HepG2 (cell line): Measurements from ENCODE around the gene ICAM5. TPM values are rescaled to one million over a fixed set of nuclear protein-coding genes. Genes with fewer than 3 reads are reported as not detected.

Source experiments
- AKAP8 ChIP-seq: sonication (generic); formaldehyde crosslinking; IDR thresholded peaks from 2 replicates; pipeline ENCODE4 v1.5.1; 2020; ENCODE audit warnings: mild to moderate bottlenecking, missing genetic modification reagents
- CTCF ChIP-seq: sonication (generic); formaldehyde crosslinking; IDR thresholded peaks from 2 replicates; pipeline ENCODE4 v1.5.0; 2020; ENCODE audit warnings: mild to moderate bottlenecking, missing genetic modification reagents, moderate library complexity
- FOXO1 ChIP-seq: sonication (generic); formaldehyde crosslinking; IDR thresholded peaks from 2 replicates; pipeline ENCODE4 v1.4.0; 2020; ENCODE audit warnings: missing genetic modification reagents
- NAIF1 ChIP-seq: sonication (generic); formaldehyde crosslinking; IDR thresholded peaks from 2 replicates; pipeline ENCODE4 v1.5.0; 2020; ENCODE audit warnings: mild to moderate bottlenecking, missing genetic modification reagents, borderline replicate concordance
- NFYB ChIP-seq: sonication (generic); formaldehyde crosslinking; IDR thresholded peaks from 2 replicates; pipeline ENCODE4 v1.4.0; 2020; ENCODE audit warnings: missing genetic modification reagents
- POLR2AphosphoS2 ChIP-seq: IDR thresholded peaks from 2 replicates; pipeline ENCODE4 v1.6.1; 2011; ENCODE audit warnings: low read depth, low read length, improper control_type of control experiment
- PTBP1 ChIP-seq: fragments of 200-400 bp; formaldehyde crosslinking; IDR thresholded peaks from 2 replicates; pipeline ENCODE4 v1.6.1; 2018; ENCODE audit warnings: low read length, low read depth; ENCODE audit not compliant: poor library complexity, severe bottlenecking
- SP1 ChIP-seq, 2 experiments: fragments of 450-650 bp in 1 of 2; sonication (generic) in 1 of 2; formaldehyde crosslinking in 1 of 2; IDR thresholded peaks; 2 replicates each; pipeline versions ENCODE4 v1.4.0 to v1.6.1; 2016 to 2020; ENCODE audit warnings: missing genetic modification reagents in 1 of 2
- TCF12 ChIP-seq, 2 experiments: fragments of 450-650 bp in 1 of 2; sonication (generic) in 1 of 2; formaldehyde crosslinking in 1 of 2; IDR thresholded peaks; 2 replicates each; pipeline versions ENCODE4 v1.6.1 to v1.8.0; 2017 to 2022; ENCODE audit warnings: antibody characterized with exemption in 1 of 2, mild to moderate bottlenecking in 1 of 2, missing genetic modification reagents in 1 of 2, moderate library complexity in 1 of 2
- ZNF552 ChIP-seq: sonication (generic); formaldehyde crosslinking; IDR thresholded peaks from 2 replicates; pipeline ENCODE4 v1.9.0; 2022; ENCODE audit warnings: missing genetic modification reagents, mild to moderate bottlenecking, borderline replicate concordance
- ZNF687 ChIP-seq: sonication (generic); formaldehyde crosslinking; IDR thresholded peaks from 2 replicates; pipeline ENCODE4 v1.5.1; 2020; ENCODE audit warnings: mild to moderate bottlenecking, missing genetic modification reagents, moderate library complexity
- ZNF775 ChIP-seq: sonication (generic); formaldehyde crosslinking; IDR thresholded peaks from 2 replicates; pipeline ENCODE4 v1.4.0; 2020; ENCODE audit warnings: missing genetic modification reagents, mild to moderate bottlenecking, moderate library complexity, borderline replicate concordance
- ZNF839 ChIP-seq: sonication (generic); formaldehyde crosslinking; IDR thresholded peaks from 2 replicates; pipeline ENCODE4 v1.4.0; 2020; ENCODE audit warnings: missing genetic modification reagents, mild to moderate bottlenecking, borderline replicate concordance
- polyA plus RNA-seq, 8 experiments: library from polyadenylated mRNA; depleted of rRNA in 3 of 8; stranded (reverse) in 7 of 8; unstranded in 1 of 8; fragments of >200 nt; fragmentation: Illumina TruSeq in 4 of 8; extraction: Trizol in 4 of 8; gene quantifications; 2 replicates each; pipeline versions ENCODE4 v1.2.1 to v1.2.3, GENCODE V29; 2011 to 2016; ENCODE audit warnings: low read depth in 4 of 8, missing spikeins in 1 of 8, mixed read lengths in 1 of 8; ENCODE audit not compliant: insufficient read depth in 1 of 8
- total RNA-seq, 5 experiments: library from RNA; depleted of rRNA; stranded (reverse); fragments of >200 nt; fragmentation: Illumina TruSeq; extraction: Trizol; gene quantifications; 2 replicates each; pipeline ENCODE4 v1.2.3, GENCODE V29; 2016; ENCODE audit warnings: low read depth in 1 of 5
- TF ChIP-seq, protein P1 (sequence below): IDR thresholded peaks from 2 replicates; pipeline ENCODE4 v1.6.1; 2018; ENCODE audit warnings: missing genetic modification reagents, mild to moderate bottlenecking, missing compliant biosample characterization
- TF ChIP-seq, protein P2 (sequence below): sonication (generic); formaldehyde crosslinking; IDR thresholded peaks from 2 replicates; pipeline ENCODE4 v1.5.0; 2020; ENCODE audit warnings: mild to moderate bottlenecking, missing genetic modification reagents
- TF ChIP-seq, protein P3 (sequence below): sonication (generic); formaldehyde crosslinking; IDR thresholded peaks from 2 replicates; pipeline ENCODE4 v1.5.1; 2020; ENCODE audit warnings: mild to moderate bottlenecking, moderate library complexity, missing genetic modification reagents
- TF ChIP-seq, protein P4 (sequence below): sonication (generic); formaldehyde crosslinking; IDR thresholded peaks from 2 replicates; pipeline ENCODE4 v1.8.0; 2022; ENCODE audit warnings: missing genetic modification reagents, low read depth, mild to moderate bottlenecking, borderline replicate concordance

ICAM5 gene
- total and polyA plus RNA-seq, 2 of the 13 experiments (the other 11 are each of a cell fraction or from before 2014, with no cell fraction given): 0.46 to 1.6 TPM

DNA sequence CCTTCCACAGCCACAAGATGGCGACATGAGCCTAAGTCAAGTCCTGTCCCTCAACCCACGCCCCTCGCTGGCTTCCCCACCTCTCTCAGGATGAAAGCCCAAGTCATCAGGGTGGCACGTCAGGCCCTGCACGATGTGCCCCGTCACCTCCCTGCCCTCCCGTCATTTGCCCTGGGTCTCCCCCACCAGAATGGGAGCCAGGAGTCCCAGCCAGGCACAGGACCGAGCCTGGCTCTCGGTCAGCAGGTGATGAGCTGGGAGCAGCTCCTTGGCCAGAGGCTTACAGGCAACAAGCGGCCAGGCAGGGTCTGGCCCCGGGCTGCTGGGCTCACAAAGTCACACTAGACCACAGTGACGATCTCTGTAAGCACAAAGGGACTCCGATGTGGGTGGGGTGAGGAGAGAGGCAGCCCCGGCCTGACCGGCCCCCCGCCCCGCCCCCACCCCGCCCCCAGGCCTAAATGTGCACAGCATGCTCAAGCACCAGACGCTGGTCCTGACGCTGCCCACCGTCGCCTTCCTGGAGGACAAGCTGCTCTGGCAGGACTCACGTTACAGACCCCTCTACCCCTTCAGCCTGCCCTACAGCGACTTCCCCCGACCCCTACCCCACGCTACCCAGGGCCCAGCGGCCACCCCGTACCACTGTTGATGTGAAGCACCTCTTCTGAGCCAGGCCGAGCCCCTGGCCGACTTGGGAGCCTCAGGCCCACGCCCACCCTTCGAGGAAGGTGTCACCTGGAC lies 30.4 kb upstream of the ICAM5 start (continued):
- TF ChIP-seq AKAP8 (no peak), NFYB (no peak), FOXO1 (CRISPR knock-in tag) (no peak), TCF12 (IDR thresholded peaks at IDR 0.05) (no peak), TCF12 (CRISPR knock-in tag; IDR thresholded peaks at IDR 0.05) (no peak), ZNF687 (CRISPR knock-in tag) (peak; percentile 39; the same call in 1 of the 2 replicates), SP1 (IDR thresholded peaks at IDR 0.05) (no peak), SP1 (CRISPR knock-in tag; IDR thresholded peaks at IDR 0.05) (0 out of 2 replicates have a peak, but pooled peaks have one; percentile 41), PTBP1 (peak; percentile 22), ZNF775 (no peak), CTCF (CRISPR knock-in tag) (peak; percentile 82), NAIF1 (CRISPR knock-in tag) (no peak), ZNF839 (CRISPR knock-in tag) (no peak), ZNF552 (no peak), POLR2AphosphoS2 (no peak)
- TF ChIP-seq, protein P1, sequence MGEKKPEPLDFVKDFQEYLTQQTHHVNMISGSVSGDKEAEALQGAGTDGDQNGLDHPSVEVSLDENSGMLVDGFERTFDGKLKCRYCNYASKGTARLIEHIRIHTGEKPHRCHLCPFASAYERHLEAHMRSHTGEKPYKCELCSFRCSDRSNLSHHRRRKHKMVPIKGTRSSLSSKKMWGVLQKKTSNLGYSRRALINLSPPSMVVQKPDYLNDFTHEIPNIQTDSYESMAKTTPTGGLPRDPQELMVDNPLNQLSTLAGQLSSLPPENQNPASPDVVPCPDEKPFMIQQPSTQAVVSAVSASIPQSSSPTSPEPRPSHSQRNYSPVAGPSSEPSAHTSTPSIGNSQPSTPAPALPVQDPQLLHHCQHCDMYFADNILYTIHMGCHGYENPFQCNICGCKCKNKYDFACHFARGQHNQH (CRISPR knock-in tag): 0 out of 2 replicates have a peak, but pooled peaks have one; percentile 33
- TF ChIP-seq, protein P2, sequence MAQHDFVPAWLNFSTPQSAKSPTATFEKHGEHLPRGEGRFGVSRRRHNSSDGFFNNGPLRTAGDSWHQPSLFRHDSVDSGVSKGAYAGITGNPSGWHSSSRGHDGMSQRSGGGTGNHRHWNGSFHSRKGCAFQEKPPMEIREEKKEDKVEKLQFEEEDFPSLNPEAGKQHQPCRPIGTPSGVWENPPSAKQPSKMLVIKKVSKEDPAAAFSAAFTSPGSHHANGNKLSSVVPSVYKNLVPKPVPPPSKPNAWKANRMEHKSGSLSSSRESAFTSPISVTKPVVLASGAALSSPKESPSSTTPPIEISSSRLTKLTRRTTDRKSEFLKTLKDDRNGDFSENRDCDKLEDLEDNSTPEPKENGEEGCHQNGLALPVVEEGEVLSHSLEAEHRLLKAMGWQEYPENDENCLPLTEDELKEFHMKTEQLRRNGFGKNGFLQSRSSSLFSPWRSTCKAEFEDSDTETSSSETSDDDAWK (CRISPR knock-in tag): no peak
- TF ChIP-seq, protein P3, sequence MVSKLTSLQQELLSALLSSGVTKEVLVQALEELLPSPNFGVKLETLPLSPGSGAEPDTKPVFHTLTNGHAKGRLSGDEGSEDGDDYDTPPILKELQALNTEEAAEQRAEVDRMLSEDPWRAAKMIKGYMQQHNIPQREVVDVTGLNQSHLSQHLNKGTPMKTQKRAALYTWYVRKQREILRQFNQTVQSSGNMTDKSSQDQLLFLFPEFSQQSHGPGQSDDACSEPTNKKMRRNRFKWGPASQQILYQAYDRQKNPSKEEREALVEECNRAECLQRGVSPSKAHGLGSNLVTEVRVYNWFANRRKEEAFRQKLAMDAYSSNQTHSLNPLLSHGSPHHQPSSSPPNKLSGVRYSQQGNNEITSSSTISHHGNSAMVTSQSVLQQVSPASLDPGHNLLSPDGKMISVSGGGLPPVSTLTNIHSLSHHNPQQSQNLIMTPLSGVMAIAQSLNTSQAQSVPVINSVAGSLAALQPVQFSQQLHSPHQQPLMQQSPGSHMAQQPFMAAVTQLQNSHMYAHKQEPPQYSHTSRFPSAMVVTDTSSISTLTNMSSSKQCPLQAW (CRISPR knock-in tag): 0 out of 2 replicates have a peak, but pooled peaks have one; percentile 43
- TF ChIP-seq, protein P4, sequence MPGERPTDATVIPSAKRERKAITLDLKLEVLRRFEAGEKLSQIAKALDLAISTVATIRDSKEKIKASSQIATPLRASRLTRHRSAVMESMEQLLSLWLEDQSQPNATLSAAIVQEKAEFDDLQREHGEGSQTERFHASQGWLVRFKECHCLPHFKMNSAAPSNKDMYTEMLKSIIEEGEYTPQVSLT (CRISPR knock-in tag): no peak
